Liver (tissue), 3 donors: Measurements from ENCODE around the gene ATP11A.

Source experiments
- MAX ChIP-seq: IDR thresholded peaks from 2 replicates; pipeline ENCODE4 v1.6.1; 2016; ENCODE audit warnings: antibody characterized with exemption
- RXRA ChIP-seq, 2 donors: IDR thresholded peaks; 2 replicates each; pipeline ENCODE4 v1.6.1; 2017 to 2018; ENCODE audit warnings: antibody characterized with exemption in 2 of 2, mild to moderate bottlenecking in 1 of 2
- YY1 ChIP-seq: IDR thresholded peaks from 2 replicates; pipeline ENCODE4 v1.6.1; 2016; ENCODE audit warnings: antibody characterized with exemption, mild to moderate bottlenecking
- TF ChIP-seq, protein P1 (sequence below): fragments of 150-350 bp; IDR thresholded peaks from 2 replicates; pipeline ENCODE4 v1.5.1; 2017; ENCODE audit warnings: improper control_type of control experiment, low read depth, low read length; ENCODE audit not compliant: missing input control
- donor health status: healthy.
- donor health status: healthy.

GRCh38 chr13:112815871-112816270, 126.0 kb downstream of the ATP11A start:
- TF ChIP-seq MAX (no peak), YY1 (no peak), RXRA (IDR thresholded peaks at IDR 0.05) (no peak)
- TF ChIP-seq, protein P1, sequence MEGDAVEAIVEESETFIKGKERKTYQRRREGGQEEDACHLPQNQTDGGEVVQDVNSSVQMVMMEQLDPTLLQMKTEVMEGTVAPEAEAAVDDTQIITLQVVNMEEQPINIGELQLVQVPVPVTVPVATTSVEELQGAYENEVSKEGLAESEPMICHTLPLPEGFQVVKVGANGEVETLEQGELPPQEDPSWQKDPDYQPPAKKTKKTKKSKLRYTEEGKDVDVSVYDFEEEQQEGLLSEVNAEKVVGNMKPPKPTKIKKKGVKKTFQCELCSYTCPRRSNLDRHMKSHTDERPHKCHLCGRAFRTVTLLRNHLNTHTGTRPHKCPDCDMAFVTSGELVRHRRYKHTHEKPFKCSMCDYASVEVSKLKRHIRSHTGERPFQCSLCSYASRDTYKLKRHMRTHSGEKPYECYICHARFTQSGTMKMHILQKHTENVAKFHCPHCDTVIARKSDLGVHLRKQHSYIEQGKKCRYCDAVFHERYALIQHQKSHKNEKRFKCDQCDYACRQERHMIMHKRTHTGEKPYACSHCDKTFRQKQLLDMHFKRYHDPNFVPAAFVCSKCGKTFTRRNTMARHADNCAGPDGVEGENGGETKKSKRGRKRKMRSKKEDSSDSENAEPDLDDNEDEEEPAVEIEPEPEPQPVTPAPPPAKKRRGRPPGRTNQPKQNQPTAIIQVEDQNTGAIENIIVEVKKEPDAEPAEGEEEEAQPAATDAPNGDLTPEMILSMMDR: no peak
